Common myeloid progenitor, CD34-positive (primary cell): ENCODE data around the gene DNAH1.

Source experiments
- CTCF ChIA-PET: fragments of 350-600 bp; sonication (Branson Sonifier 250); formaldehyde crosslinking; loops from one replicate; lab custom pipeline; 2021; ENCODE audit warnings: antibody characterized with exemption; lab: Charles Lee
- POLR2A ChIA-PET: fragments of 350-600 bp; sonication (Branson Sonifier 250); formaldehyde crosslinking; loops from one replicate; lab custom pipeline; 2021; ENCODE audit warnings: antibody characterized with exemption; lab: Charles Lee
- DNase-seq, 3 donors: peaks; one replicate each; pipeline versions ENCODE4 v3.0.0 to v3.0.0-alpha.2; 2013
- H3K27ac ChIP-seq, 2 experiments: 1 replicate in 1 of 2; 2 replicates in 1 of 2; pipeline ENCODE4 v1.7.0; 2013; ENCODE audit warnings: inconsistent platforms in 2 of 2, low read length in 2 of 2, mild to moderate bottlenecking in 2 of 2, low read depth in 1 of 2, moderate library complexity in 1 of 2; ENCODE audit not compliant: severe bottlenecking in 2 of 2, insufficient read depth in 1 of 2, poor library complexity in 1 of 2
- H3K27me3 ChIP-seq, 5 experiments: replicated peaks in 2 of 5; 1 replicate in 3 of 5; 2 replicates in 2 of 5; pipeline versions ENCODE4 v1.6.1 to v1.7.0; 2013; ENCODE audit warnings: low read length in 4 of 5, mild to moderate bottlenecking in 2 of 5, moderate library complexity in 2 of 5, inconsistent platforms in 1 of 5; ENCODE audit not compliant: insufficient read depth in 5 of 5, control insufficient read depth in 4 of 5
- H3K36me3 ChIP-seq, 4 experiments: 1 replicate in 2 of 4; 2 replicates in 2 of 4; pipeline versions ENCODE4 v1.6.1 to v1.7.0; 2013; ENCODE audit warnings: low read length in 3 of 4, control low read depth in 1 of 4, mild to moderate bottlenecking in 1 of 4; ENCODE audit not compliant: control insufficient read depth in 4 of 4, insufficient read depth in 4 of 4
- H3K4me1 ChIP-seq, 4 experiments: 1 replicate in 3 of 4; 2 replicates in 1 of 4; pipeline versions ENCODE4 v1.6.1 to v1.7.1; 2013; ENCODE audit warnings: low read length in 3 of 4, mild to moderate bottlenecking in 3 of 4, control low read depth in 1 of 4, inconsistent platforms in 1 of 4, moderate library complexity in 1 of 4; ENCODE audit not compliant: control insufficient read depth in 4 of 4, insufficient read depth in 4 of 4; ENCODE audit errors: control extremely low read depth in 1 of 4
- H3K4me3 ChIP-seq, 7 experiments: 1 replicate in 4 of 7; 2 replicates in 3 of 7; pipeline versions ENCODE4 v1.5.1 to v1.7.0; 2013; ENCODE audit warnings: mild to moderate bottlenecking in 7 of 7, low read length in 6 of 7, moderate library complexity in 6 of 7, inconsistent platforms in 2 of 7, low read depth in 2 of 7, control low read depth in 1 of 7; ENCODE audit not compliant: insufficient read depth in 4 of 7, control insufficient read depth in 1 of 7; ENCODE audit errors: extremely low read depth in 1 of 7
- H3K9me3 ChIP-seq, 5 experiments: 1 replicate in 4 of 5; 2 replicates in 1 of 5; pipeline versions ENCODE4 v1.6.1 to v1.7.1; 2013; ENCODE audit warnings: low read length in 4 of 5, mild to moderate bottlenecking in 2 of 5, inconsistent platforms in 1 of 5, low read depth in 1 of 5, moderate library complexity in 1 of 5; ENCODE audit not compliant: control insufficient read depth in 4 of 5, insufficient read depth in 2 of 5; ENCODE audit errors: control extremely low read depth in 1 of 5
- WGBS: methylation state at CpG from one replicate; pipeline ENCODE4 v1.1.5; 2013; ENCODE audit not compliant: insufficient coverage; 5-methylcytosine and 5-hydroxymethylcytosine counted together

DNAH1 gene

GRCh38 chr3:52361011-52361410 is 44.9 kb downstream of the DNAH1 start:
- no peaks in the 10 kb centered on the region for H3K4me1 ChIP-seq
- ChIA-PET CTCF (interaction anchor here (0.8 to 1.6 kb wide), 3 partner anchors 9 to 71 kb away, joined by 3 read pairs; no protein-coding TSS in a partner anchor), POLR2A (interaction anchor here (0.6 kb wide), 1 partner anchor 130 kb away, joined by 3 read pairs; no protein-coding TSS in a partner anchor)
- H3K9me3 ChIP-seq: no peaks in the 10 kb centered on the region
- H3K27ac ChIP-seq: no peak overlapping the region
- no peak for DNase-seq
- H3K4me3 ChIP-seq: no peak overlapping the region
- H3K27me3 ChIP-seq: no peaks in the 10 kb centered on the region
- H3K36me3 ChIP-seq: peaks cover 6 to 87% (median 44%) of the 10 kb centered on the region in 4 experiments
- 94% methylated on average over 9 of the region's 9 CpGs for WGBS

GRCh38 chr3:52361454-52361853 is 45.3 kb downstream of the DNAH1 start:
- WGBS: 98% methylated on average over 13 of the region's 13 CpGs
- H3K36me3 ChIP-seq: peaks cover 4 to 86% (median 44%) of the 10 kb centered on the region in 4 experiments
- DNase-seq: no peak
- ChIA-PET CTCF (interaction anchor here (1.1 to 1.2 kb wide), 2 partner anchors 13 to 71 kb away, joined by 3 read pairs; no protein-coding TSS in a partner anchor), POLR2A (interaction anchor here (0.6 kb wide), 2 partner anchors 129 to 130 kb away, joined by 3 read pairs; no protein-coding TSS in a partner anchor)
- no peak overlapping the region for H3K4me3 ChIP-seq
- H3K4me1 ChIP-seq: no peaks in the 10 kb centered on the region
- H3K27ac ChIP-seq: no peak overlapping the region
- no peaks in the 10 kb centered on the region for H3K9me3 ChIP-seq
- H3K27me3 ChIP-seq: no peaks in the 10 kb centered on the region

GRCh38 chr3:52361898-52362297 is 45.8 kb downstream of the DNAH1 start:
- ChIA-PET POLR2A (interaction anchor here (0.6 kb wide), 1 partner anchor 129 kb away, joined by 3 read pairs; no protein-coding TSS in a partner anchor), CTCF (interaction anchor here (0.9 to 1.4 kb wide), 4 partner anchors 13 to 141 kb away, joined by 3 to 5 read pairs (median 4); no protein-coding TSS in a partner anchor)
- Histone ChIP-seq H3K36me3 (peaks cover 4 to 86% (median 46%) of the 10 kb centered on the region in 4 experiments), H3K27ac (no peak overlapping the region), H3K27me3 (no peaks in the 10 kb centered on the region), H3K4me1 (no peaks in the 10 kb centered on the region), H3K4me3 (no peak overlapping the region), H3K9me3 (no peaks in the 10 kb centered on the region)
- no CpG with 5 or more reads among the region's 4 CpGs for WGBS
- no peak for DNase-seq

- POLR2A ChIA-PET: no interaction called here
- H3K4me1 ChIP-seq: peaks cover 0 to under 1% (median 0%) of the 10 kb centered on the region in 4 experiments
- CTCF ChIA-PET: interaction anchor here (0.9 to 1.9 kb wide), 4 partner anchors 13 to 26 kb away, joined by 3 to 9 read pairs (median 4); no protein-coding TSS in a partner anchor
Measured at GRCh38 chr3:52364322-52365035, 48.4 kb downstream of the DNAH1 start.

GRCh38 chr3:52366527-52366926 is 50.4 kb downstream of the DNAH1 start:
- POLR2A ChIA-PET: no interaction called here
- Histone ChIP-seq H3K4me1 (peaks cover 0 to 3% (median under 1%) of the 10 kb centered on the region in 4 experiments), H3K36me3 (peaks cover 6 to 63% (median 35%) of the 10 kb centered on the region in 4 experiments), H3K27me3 (no peaks in the 10 kb centered on the region), H3K27ac (no peak overlapping the region), H3K9me3 (no peaks in the 10 kb centered on the region), H3K4me3 (no peak overlapping the region)
- 91% methylated on average over 7 of the region's 10 CpGs for WGBS
- CTCF ChIA-PET: interaction anchor here (0.9 kb wide), 1 partner anchor 15 kb away, joined by 5 read pairs; no protein-coding TSS in a partner anchor
- DNase-seq: no peak

More at GRCh38 chr3:52364322-52365035, 48.4 kb downstream of the DNAH1 start:
- over 99% methylated on average over 17 of the region's 19 CpGs for WGBS
- no peak overlapping the region for H3K4me3 ChIP-seq
- no peaks in the 10 kb centered on the region for H3K9me3 ChIP-seq
- H3K36me3 ChIP-seq: peaks cover 6 to 74% (median 37%) of the 10 kb centered on the region in 4 experiments
- H3K27ac ChIP-seq: no peak overlapping the region
- H3K27me3 ChIP-seq: no peaks in the 10 kb centered on the region
- DNase-seq: no peak

- H3K9me3 ChIP-seq: no peaks in the 10 kb centered on the region
- no peak for DNase-seq
- peaks cover 0 to 8% (median 6%) of the 10 kb centered on the region in 4 experiments for H3K4me1 ChIP-seq
- WGBS: 95% methylated on average over 18 of the region's 19 CpGs
- ChIA-PET POLR2A (no interaction called here), CTCF (interaction anchor here (2.2 kb wide), 1 partner anchor 17 kb away, joined by 8 read pairs; no protein-coding TSS in a partner anchor)
- peaks cover 6 to 47% (median 29%) of the 10 kb centered on the region in 4 experiments for H3K36me3 ChIP-seq
- H3K27ac ChIP-seq: no peak overlapping the region
- no peak overlapping the region for H3K4me3 ChIP-seq
- H3K27me3 ChIP-seq: no peaks in the 10 kb centered on the region
Measured at GRCh38 chr3:52367891-52368880, 52.1 kb downstream of the DNAH1 start.
